Hepatocyte (in vitro differentiated cells): ENCODE measurements around the gene LRRC8D. TPM values are rescaled to one million over a fixed set of nuclear protein-coding genes. Genes with fewer than 3 reads are reported as not detected.

Source experiments
- DNase-seq: peaks from one replicate; pipeline ENCODE4 v3.0.0-alpha.2; 2016; ENCODE audit warnings: low spot score
- H2AFZ ChIP-seq: fragments of 200-600 bp; sonication (generic); 2 replicates; pipeline ENCODE4 v1.6.0; 2016; ENCODE audit warnings: antibody characterized with exemption, mild to moderate bottlenecking
- H3K27ac ChIP-seq: fragments of 200-600 bp; sonication (generic); 2 replicates; pipeline ENCODE4 v1.5.1; 2016; ENCODE audit warnings: mild to moderate bottlenecking
- H3K27me3 ChIP-seq: fragments of 200-600 bp; sonication (generic); 2 replicates; pipeline ENCODE4 v1.6.1; 2016
- H3K36me3 ChIP-seq: fragments of 200-600 bp; sonication (generic); replicated peaks from 2 replicates; pipeline ENCODE4 v1.5.1; 2016; ENCODE audit warnings: low read depth; ENCODE audit not compliant: insufficient read depth
- H3K4me1 ChIP-seq: fragments of 200-600 bp; sonication (generic); 2 replicates; pipeline ENCODE4 v1.5.1; 2016; ENCODE audit warnings: mild to moderate bottlenecking, moderate library complexity; ENCODE audit not compliant: insufficient read depth
- H3K4me2 ChIP-seq: fragments of 200-600 bp; sonication (generic); 2 replicates; pipeline ENCODE4 v1.6.0; 2016
- H3K4me3 ChIP-seq: fragments of 200-600 bp; sonication (generic); 2 replicates; pipeline ENCODE4 v1.5.1; 2016; ENCODE audit warnings: mild to moderate bottlenecking
- H3K79me2 ChIP-seq: fragments of 200-600 bp; sonication (generic); 2 replicates; pipeline ENCODE4 v1.6.0; 2017; ENCODE audit warnings: mild to moderate bottlenecking
- H3K9me2 ChIP-seq: fragments of 200-600 bp; sonication (generic); replicated peaks from 2 replicates; pipeline ENCODE4 v1.6.0; 2017; ENCODE audit warnings: mild to moderate bottlenecking; ENCODE audit not compliant: insufficient read depth
- H3K9me3 ChIP-seq: fragments of 200-600 bp; sonication (generic); 2 replicates; pipeline ENCODE4 v1.5.1; 2016; ENCODE audit warnings: low read depth, mild to moderate bottlenecking
- H4K20me1 ChIP-seq: fragments of 200-600 bp; sonication (generic); 2 replicates; pipeline ENCODE4 v1.6.0; 2016; ENCODE audit warnings: mild to moderate bottlenecking; ENCODE audit not compliant: insufficient read depth, poor library complexity, severe bottlenecking
- CTCF ChIP-seq: fragments of 200-600 bp; sonication (generic); IDR thresholded peaks from 2 replicates; pipeline ENCODE4 v1.5.1; 2016; ENCODE audit warnings: antibody characterized with exemption, mild to moderate bottlenecking; ENCODE audit not compliant: poor library complexity
- EZH2phosphoT487 ChIP-seq: fragments of 200-600 bp; sonication (generic); IDR thresholded peaks from one replicate; pipeline ENCODE4 v1.6.1; 2018; ENCODE audit warnings: antibody characterized with exemption, mild to moderate bottlenecking, low read depth, moderate library complexity; ENCODE audit not compliant: unreplicated experiment, severe bottlenecking
- polyA plus RNA-seq: library from polyadenylated mRNA; unstranded; fragments of >200 nt; fragmentation: Nextera tagmentation; extraction: Ambion mirVana; gene quantifications from 2 replicates; pipeline ENCODE4 v1.2.1, GENCODE V29; 2016
- total RNA-seq: library from RNA; depleted of rRNA; stranded (reverse); fragments of >200 nt; gene quantifications from 2 replicates; pipeline ENCODE4 v1.2.3, GENCODE V29; 2014

The LRRC8D gene
- total and polyA plus RNA-seq, 2 experiments from 2014 or later, result 15.1 to 28.9 TPM

DNA sequence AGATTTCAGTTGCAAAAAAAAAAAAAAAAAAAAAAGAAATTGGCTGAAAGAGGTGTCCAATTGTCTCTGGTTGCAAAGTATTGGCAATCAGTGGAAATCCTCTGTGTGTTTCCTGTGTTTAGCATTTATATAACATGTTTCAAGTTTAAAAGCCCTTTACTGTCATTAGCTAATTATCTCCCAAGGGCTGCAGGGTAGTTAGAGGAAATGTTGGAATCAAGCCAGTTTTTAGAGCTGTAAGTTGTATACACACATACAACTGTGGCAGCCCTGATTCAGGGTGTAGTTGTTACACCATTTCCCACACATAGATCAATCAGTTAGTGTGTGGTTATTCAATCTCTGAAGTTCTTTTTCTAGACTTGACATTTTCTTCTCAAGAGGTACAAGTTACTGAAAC lies 165.2 kb downstream of the LRRC8D start:
- no peak overlapping the region for H3K27ac ChIP-seq
- no peaks in the 10 kb centered on the region for H3K27me3 ChIP-seq
- no peak for DNase-seq
- H3K36me3 ChIP-seq, result no peaks in the 10 kb centered on the region
- H2AFZ ChIP-seq, result no peak overlapping the region
- H3K4me2 ChIP-seq, result no peak overlapping the region
- no peaks in the 10 kb centered on the region for H3K9me3 ChIP-seq
- no peaks in the 10 kb centered on the region for H4K20me1 ChIP-seq
- no peaks in the 10 kb centered on the region for H3K9me2 ChIP-seq
- no peak overlapping the region for H3K4me3 ChIP-seq
- TF ChIP-seq CTCF (no peak), EZH2phosphoT487 (no peak)
- H3K79me2 ChIP-seq, result no peaks in the 10 kb centered on the region
- peaks cover 10% of the 10 kb centered on the region for H3K4me1 ChIP-seq

Other genes with a start within 250 kb of the LRRC8D start
- 1.0 and 1.5 TPM in 2 replicates for gene LRRC8C, start 187.9 kb upstream of the LRRC8D start, total RNA-seq
- gene LRRC8C, start 187.9 kb upstream of the LRRC8D start, polyA plus RNA-seq, result 0.70 and 1.1 TPM in 2 replicates
- gene ZNF326, start 174.1 kb downstream of the LRRC8D start, total RNA-seq, result 24.1 and 25.7 TPM in 2 replicates
- gene ZNF326, start 174.1 kb downstream of the LRRC8D start, polyA plus RNA-seq, result 16.1 and 18.3 TPM in 2 replicates